NB4 (cell line): ENCODE measurements around the gene JAK3.
A peak's percentile ranks its signal among the peaks of the same experiment; 100 is the strongest.
"Not testable (repeated sequence)": the region's sequence is repeated elsewhere in the genome, so short reads cannot be mapped to it uniquely, and the experiment has no call there.

Source experiments
- DNase-seq: peaks from one replicate; pipeline ENCODE4 v3.0.0; 2010; ENCODE audit warnings: low read depth
- H3K4me3 ChIP-seq: one replicate; pipeline ENCODE4 v1.5.1; 2011; ENCODE audit warnings: mild to moderate bottlenecking, low read depth, low read length, moderate library complexity
- MYC ChIP-seq: IDR thresholded peaks from 2 replicates; pipeline ENCODE4 v1.6.1; 2011; ENCODE audit warnings: low read depth, low read length
- POLR2A ChIP-seq: IDR thresholded peaks from 2 replicates; pipeline ENCODE4 v1.6.1; 2011; ENCODE audit warnings: mild to moderate bottlenecking; ENCODE audit not compliant: insufficient read length; ENCODE audit errors: extremely low read depth
- TF ChIP-seq, protein P1 (sequence below): IDR thresholded peaks from 2 replicates; pipeline ENCODE4 v1.6.1; 2011; ENCODE audit warnings: low read depth, low read length
- TF ChIP-seq, protein P2 (sequence below): IDR thresholded peaks from one replicate; pipeline ENCODE4 v1.5.1; 2012; ENCODE audit warnings: low read depth, low read length

JAK3 gene

DNA sequence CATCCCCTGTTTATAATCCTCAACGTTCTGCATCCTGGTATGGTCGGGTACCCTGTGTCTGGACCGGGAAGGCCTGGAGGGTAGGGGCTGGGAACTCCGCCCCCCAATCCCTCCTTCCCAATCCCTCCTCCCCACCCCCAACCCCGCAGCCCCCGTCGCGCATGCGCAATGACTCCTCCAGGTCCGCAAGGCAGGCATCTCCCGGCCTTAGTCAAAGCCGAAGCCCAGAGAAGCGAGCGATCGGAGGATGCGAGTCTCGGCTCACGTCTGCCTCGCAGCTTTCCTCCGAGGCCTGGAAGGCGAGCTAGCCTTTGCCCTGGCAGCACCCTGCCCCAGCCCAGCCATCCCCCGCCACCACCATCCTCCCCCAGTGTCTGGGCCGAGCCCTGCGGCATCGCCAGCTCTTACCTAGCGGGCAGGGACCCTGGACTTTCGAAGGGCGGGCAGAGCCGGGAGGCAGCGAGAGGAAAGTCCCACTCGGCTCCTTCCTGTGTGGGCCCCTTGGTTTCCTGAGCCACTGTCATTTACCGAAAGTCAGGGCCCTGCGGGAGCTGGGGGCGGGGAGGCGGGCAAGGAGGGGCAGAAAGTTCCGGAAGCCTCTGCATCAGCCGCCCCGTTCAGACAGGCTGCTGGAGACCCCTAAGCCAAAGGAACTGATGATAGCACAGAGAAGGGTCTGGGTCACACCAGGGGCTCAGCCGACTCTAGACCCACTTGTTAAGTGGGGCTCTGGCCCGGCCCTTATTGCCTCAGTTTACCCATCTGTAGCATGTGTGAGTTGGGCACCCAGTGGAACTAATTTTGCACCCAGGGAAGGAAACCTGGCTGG, at the start of gene JAK3:
TSS of gene JAK3 (minus strand) at position 445 of the 829 bp plus-strand sequence. CDS start 3,565 bp downstream, outside the sequence.
- TF ChIP-seq, protein P1, sequence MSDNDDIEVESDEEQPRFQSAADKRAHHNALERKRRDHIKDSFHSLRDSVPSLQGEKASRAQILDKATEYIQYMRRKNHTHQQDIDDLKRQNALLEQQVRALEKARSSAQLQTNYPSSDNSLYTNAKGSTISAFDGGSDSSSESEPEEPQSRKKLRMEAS, result no peak
- TF ChIP-seq, protein P2, sequence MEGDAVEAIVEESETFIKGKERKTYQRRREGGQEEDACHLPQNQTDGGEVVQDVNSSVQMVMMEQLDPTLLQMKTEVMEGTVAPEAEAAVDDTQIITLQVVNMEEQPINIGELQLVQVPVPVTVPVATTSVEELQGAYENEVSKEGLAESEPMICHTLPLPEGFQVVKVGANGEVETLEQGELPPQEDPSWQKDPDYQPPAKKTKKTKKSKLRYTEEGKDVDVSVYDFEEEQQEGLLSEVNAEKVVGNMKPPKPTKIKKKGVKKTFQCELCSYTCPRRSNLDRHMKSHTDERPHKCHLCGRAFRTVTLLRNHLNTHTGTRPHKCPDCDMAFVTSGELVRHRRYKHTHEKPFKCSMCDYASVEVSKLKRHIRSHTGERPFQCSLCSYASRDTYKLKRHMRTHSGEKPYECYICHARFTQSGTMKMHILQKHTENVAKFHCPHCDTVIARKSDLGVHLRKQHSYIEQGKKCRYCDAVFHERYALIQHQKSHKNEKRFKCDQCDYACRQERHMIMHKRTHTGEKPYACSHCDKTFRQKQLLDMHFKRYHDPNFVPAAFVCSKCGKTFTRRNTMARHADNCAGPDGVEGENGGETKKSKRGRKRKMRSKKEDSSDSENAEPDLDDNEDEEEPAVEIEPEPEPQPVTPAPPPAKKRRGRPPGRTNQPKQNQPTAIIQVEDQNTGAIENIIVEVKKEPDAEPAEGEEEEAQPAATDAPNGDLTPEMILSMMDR, result no peak
- TF ChIP-seq MYC, result no peak
- no peak for TF ChIP-seq POLR2A
- H3K4me3 ChIP-seq, result no peak within 1 kb of the TSS
- DNase-seq, result no peak

DNA sequence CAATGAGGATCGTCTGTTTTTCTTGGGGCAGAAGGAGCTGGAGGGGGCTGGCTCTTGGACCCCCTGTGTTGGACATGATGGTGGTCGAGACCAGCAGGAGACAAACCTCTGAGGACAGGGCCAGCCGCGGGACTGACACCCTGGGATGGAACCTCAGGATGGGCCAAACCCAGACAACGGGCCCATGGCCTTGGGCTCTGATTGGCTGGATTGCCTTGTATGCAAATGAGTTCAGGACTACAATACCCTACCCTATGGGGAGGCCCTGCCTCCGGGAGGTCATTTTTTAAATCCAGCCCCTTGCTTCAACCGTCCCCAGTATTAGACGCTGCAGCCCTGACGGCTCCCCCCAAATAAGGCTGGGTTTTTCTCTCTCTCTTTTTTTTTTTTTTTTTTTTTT, 46.0 kb upstream of the JAK3 start:
- DNase-seq, result no peak
- TF ChIP-seq MYC, result no peak
- TF ChIP-seq POLR2A, result no peak
- TF ChIP-seq, protein P2, result no peak
- TF ChIP-seq, protein P1, result no peak
- no peak overlapping the region for H3K4me3 ChIP-seq

DNA sequence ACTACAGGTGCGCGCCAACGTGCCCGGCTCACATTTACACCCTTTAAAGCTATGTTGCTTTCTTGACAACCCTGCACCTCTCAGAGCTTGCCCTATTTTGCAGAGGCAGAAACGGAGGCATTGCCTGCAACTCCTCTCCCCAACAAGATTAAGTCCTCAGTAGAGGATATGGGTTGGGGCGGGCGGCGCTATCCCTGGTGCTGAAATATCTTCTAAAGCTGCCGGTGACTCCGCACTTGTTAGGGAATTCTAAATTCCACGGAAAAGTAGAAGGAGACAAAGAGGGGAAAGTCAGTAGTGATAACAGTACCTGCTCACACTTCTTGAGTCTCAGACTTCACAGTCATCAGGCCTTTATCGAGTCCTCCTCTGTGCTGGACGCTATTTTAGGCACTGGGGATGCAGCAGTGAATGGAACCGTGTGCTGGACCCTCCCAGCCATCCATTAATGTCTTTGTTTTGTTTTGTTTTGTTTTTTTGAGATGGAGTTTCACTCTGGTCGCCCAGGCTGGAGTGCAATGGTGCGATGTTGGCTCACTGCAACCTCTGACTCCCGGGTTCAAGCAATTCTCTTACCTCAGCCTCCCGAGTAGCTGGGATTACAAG, 41.9 kb upstream of the JAK3 start:
- H3K4me3 ChIP-seq, result no peak overlapping the region
- TF ChIP-seq, protein P1, result no peak
- no peak for TF ChIP-seq POLR2A
- DNase-seq, result peak; percentile 52

DNA sequence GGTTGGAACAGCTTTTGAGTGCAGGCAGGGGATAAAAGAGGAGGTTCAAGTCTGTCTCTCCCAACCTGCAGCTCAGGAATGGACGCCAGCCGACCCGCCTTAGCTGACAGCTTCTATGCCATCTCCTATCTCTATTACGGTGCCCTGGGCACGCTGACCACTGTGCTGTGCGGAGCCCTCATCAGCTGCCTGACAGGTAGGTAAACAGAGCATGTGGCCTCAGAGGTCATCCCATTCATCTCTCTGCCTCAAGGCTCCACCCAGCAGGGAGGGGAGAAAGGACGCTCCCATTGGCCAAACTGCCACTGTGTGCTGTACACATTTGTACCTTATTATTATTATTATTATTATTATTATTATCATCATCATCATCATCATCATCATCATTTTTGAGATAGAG, 40.5 kb upstream of the JAK3 start:
- no peak for DNase-seq
- no peak overlapping the region for H3K4me3 ChIP-seq
- TF ChIP-seq MYC (no peak), POLR2A (no peak)
- TF ChIP-seq, protein P2, result no peak
- TF ChIP-seq, protein P1, result no peak

DNA sequence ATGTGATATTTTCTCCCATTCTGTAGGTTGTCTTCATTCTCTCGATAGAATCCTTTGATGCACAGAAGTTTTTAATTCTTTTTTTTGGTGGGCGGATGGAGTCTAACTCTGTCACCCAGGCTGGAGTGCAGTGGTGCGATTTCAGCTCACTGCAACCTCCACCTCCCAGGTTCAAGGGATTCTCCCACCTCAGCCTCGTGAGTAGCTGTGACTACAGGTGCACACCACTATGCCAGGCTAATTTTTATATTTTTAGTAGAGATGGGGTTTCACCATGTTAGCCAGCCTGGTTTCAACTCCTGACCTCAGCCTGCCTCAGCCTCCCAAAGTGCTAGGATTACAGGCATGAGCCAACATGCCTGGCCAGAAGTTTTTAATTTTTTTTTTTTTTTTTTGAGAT, 39.4 kb upstream of the JAK3 start:
- not testable (repeated sequence) for DNase-seq, H3K4me3 ChIP-seq

DNA sequence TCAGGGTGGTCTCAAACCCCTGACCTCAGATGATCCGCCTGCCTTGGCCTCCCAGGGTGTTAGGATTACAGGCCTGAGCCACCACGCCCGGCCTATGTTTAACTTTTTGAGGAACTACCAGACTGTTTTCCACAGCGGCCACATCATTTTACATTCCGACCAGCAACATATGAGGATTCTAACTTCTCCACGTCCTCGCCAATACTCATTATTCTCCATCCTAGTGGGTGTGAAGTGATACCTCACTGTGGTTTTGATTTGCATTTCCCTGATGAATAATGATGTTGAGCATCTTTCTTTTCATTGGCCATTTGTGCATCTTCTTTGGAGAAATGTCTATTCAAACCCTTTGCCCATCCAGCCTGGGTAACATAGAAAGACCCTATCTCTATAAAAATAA, 38.7 kb upstream of the JAK3 start:
- TF ChIP-seq MYC (no peak), POLR2A (no peak)
- TF ChIP-seq, protein P2, result no peak
- TF ChIP-seq, protein P1, result no peak
- DNase-seq, result no peak
- no peak overlapping the region for H3K4me3 ChIP-seq
